AG09309 (cell line): Measurements from ENCODE around the gene NCMAP.

Source experiments
- DNase-seq: peaks from one replicate; pipeline ENCODE4 v3.0.0-alpha.2; 2010; ENCODE audit warnings: low read depth
- H3K4me3 ChIP-seq: 2 replicates; pipeline ENCODE4 v1.5.1; 2011; ENCODE audit warnings: mild to moderate bottlenecking, low read depth, low read length, moderate library complexity; ENCODE audit not compliant: control insufficient read depth
- CTCF ChIP-seq: IDR thresholded peaks from 2 replicates; pipeline ENCODE4 v1.5.1; 2011; ENCODE audit warnings: mild to moderate bottlenecking, low read depth, low read length, inconsistent platforms; ENCODE audit not compliant: insufficient read depth, control insufficient read depth; ENCODE audit errors: missing control alignments

The NCMAP gene

GRCh38 chr1:24586119-24586518, 30.2 kb downstream of the NCMAP start:
- DNase-seq = no peak
- no peak for TF ChIP-seq CTCF
- no peak overlapping the region for H3K4me3 ChIP-seq

GRCh38 chr1:24586970-24587820, 31.3 kb downstream of the NCMAP start:
- DNase-seq = peak; percentile 14
- H3K4me3 ChIP-seq = no peak overlapping the region
- TF ChIP-seq CTCF = peak; percentile 70

GRCh38 chr1:24588573-24588972, 32.7 kb downstream of the NCMAP start:
- no peak for TF ChIP-seq CTCF
- no peak overlapping the region for H3K4me3 ChIP-seq
- DNase-seq = no peak

GRCh38 chr1:24589200-24589599, 33.3 kb downstream of the NCMAP start:
- DNase-seq = no peak
- no peak for TF ChIP-seq CTCF
- no peak overlapping the region for H3K4me3 ChIP-seq

- H3K4me3 ChIP-seq = no peak overlapping the region
- no peak for TF ChIP-seq CTCF
- DNase-seq = no peak
Observed at GRCh38 chr1:24591781-24592180, 35.9 kb downstream of the NCMAP start.

GRCh38 chr1:24594328-24594598, 38.4 kb downstream of the NCMAP start:
- no peak overlapping the region for H3K4me3 ChIP-seq
- DNase-seq = no peak
- no peak for TF ChIP-seq CTCF
